ENCODE measurements around the gene REXO5.

The REXO5 gene, protein sequence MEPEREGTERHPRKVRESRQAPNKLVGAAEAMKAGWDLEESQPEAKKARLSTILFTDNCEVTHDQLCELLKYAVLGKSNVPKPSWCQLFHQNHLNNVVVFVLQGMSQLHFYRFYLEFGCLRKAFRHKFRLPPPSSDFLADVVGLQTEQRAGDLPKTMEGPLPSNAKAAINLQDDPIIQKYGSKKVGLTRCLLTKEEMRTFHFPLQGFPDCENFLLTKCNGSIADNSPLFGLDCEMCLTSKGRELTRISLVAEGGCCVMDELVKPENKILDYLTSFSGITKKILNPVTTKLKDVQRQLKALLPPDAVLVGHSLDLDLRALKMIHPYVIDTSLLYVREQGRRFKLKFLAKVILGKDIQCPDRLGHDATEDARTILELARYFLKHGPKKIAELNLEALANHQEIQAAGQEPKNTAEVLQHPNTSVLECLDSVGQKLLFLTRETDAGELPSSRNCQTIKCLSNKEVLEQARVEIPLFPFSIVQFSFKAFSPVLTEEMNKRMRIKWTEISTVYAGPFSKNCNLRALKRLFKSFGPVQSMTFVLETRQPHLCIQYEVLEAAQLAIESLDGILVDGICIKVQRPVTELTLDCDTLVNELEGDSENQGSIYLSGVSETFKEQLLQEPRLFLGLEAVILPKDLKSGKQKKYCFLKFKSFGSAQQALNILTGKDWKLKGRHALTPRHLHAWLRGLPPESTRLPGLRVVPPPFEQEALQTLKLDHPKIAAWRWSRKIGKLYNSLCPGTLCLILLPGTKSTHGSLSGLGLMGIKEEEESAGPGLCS

DNA sequence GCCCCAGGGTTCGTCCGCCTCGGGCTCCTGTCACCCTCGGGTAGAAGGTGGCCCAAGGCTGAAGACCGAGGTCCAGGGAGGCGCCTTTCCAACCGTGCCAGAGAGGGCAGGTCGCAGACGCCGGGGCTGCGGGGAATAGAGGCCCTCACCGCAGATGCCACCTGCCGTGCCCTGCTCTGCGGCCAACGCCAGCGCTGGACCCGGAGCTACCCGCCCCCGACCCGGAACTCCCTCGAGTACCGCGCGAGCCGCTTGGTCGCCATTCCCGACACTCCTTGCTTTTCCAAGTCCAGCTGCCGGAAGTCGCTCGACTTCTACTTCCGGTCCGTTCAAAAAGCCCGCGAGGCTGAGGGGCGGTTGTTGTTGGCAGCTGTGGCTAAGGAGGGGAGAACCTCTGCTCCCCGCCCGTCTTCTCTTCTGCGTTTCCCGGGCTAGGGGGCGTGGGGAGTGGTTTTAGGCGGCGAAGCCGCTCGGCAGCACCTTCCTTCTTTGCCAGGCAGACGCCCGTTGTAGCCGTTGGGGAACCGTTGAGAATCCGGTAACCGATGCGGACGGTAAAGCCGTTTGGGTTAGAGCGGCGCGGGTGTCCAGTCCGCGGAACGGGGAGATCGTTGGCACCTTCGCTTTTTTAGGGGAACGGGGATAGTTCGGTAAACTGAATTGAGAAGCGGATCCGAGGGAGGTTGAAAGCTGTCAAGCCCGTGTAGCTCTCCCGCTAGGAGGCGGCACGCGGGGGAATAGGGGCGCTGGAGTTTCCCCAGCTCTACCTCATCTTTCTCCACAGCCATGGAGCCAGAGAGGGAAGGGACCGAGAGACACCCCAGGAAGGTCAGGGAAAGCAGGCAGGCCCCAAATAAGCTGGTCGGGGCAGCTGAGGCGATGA lies at the start of gene REXO5, which contains the start of gene ERI2:
Gene REXO5 (plus strand): TSS at position 360 of the 883 bp plus-strand sequence. CDS start 427 bp downstream, at position 787.
Gene ERI2 (minus strand): TSS at position 305 of the 883 bp plus-strand sequence. CDS start 42 bp downstream, at position 263.
- no peaks in the 10 kb centered on the region for H3K9me3 ChIP-seq (replicated peaks; ENCODE audit: insufficient read depth, low read length)
- TF ChIP-seq CTCF (IDR thresholded peaks at IDR 0.05; ENCODE audit: low read length): peak; percentile 53
- no peak for TF ChIP-seq EZH2 (optimal IDR thresholded peaks at IDR 0.05; ENCODE audit: low read depth, low read length)
- TF ChIP-seq EZH2phosphoT487 (IDR thresholded peaks at IDR 0.05; ENCODE audit: low read length): no peak

DNA sequence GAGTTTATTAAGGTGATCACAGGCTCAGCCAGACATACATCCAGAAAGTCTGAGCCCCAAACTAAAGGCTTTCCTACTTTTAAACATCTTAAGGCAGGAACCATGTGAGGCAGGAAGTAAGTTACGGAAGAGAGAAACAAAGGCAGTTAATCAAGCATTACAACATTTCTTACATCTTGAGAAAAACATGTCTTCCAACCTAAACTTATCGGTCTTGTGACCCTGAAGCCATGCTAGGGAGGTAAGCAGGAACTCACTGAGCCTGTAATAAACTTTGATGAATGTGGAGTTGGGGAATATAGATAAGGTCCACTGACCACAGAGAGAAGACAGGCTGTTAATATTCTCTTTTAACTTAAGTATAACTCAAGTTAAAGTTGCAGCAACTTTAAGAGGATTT lies 46.0 kb upstream of the REXO5 start:
- no peaks in the 10 kb centered on the region for H4K20me1 ChIP-seq (ENCODE audit: insufficient read depth, low read length)
- DNase-seq: no peak
- no peak overlapping the region for H2AFZ ChIP-seq (ENCODE audit: low read length)
- H3K79me2 ChIP-seq (ENCODE audit: low read length): no peaks in the 10 kb centered on the region
- no peaks in the 10 kb centered on the region for H3K27me3 ChIP-seq (replicated peaks; ENCODE audit: insufficient read depth, low read length)
- H3K9me2 ChIP-seq (replicated peaks; ENCODE audit: insufficient read depth, low read length): no peaks in the 10 kb centered on the region
- H3K27ac ChIP-seq (ENCODE audit: low read length): no peak overlapping the region
- H3K9me3 ChIP-seq (replicated peaks; ENCODE audit: insufficient read depth, low read length): no peaks in the 10 kb centered on the region
- peaks cover 5% of the 10 kb centered on the region; the same call in 1 of the 2 replicates for H3F3A ChIP-seq (ENCODE audit: insufficient read depth, low read length)
- TF ChIP-seq EZH2phosphoT487 (IDR thresholded peaks at IDR 0.05; ENCODE audit: low read length) (no peak), EZH2 (optimal IDR thresholded peaks at IDR 0.05; ENCODE audit: low read depth, low read length) (no peak), CTCF (IDR thresholded peaks at IDR 0.05; ENCODE audit: low read length) (no peak)
- peaks cover 6% of the 10 kb centered on the region for H3K4me1 ChIP-seq (ENCODE audit: low read length)
- no peak overlapping the region for H3K4me3 ChIP-seq (ENCODE audit: low read length)
- H3K9ac ChIP-seq (ENCODE audit: low read length): no peak overlapping the region
- no peak overlapping the region for H3K4me2 ChIP-seq (ENCODE audit: low read depth, low read length)
- no peaks in the 10 kb centered on the region for H3K36me3 ChIP-seq (replicated peaks; ENCODE audit: insufficient read depth, low read length)

More for the DNA sequence above, at the start of gene REXO5, which contains the start of gene ERI2:
- Histone ChIP-seq H3K79me2 (ENCODE audit: low read length) (0 out of 2 replicates have a peak, but pooled peaks cover 2% of the 10 kb centered on the region), H4K20me1 (ENCODE audit: insufficient read depth, low read length) (no peaks in the 10 kb centered on the region), H3K9me2 (replicated peaks; ENCODE audit: insufficient read depth, low read length) (no peaks in the 10 kb centered on the region), H3K27ac (ENCODE audit: low read length) (peak within 1 kb of the TSS; percentile 72), H2AFZ (ENCODE audit: low read length) (peak within 1 kb of the TSS; percentile 98), H3K4me2 (ENCODE audit: low read depth, low read length) (peak within 1 kb of the TSS; percentile 94), H3K9ac (ENCODE audit: low read length) (peak within 1 kb of the TSS; percentile 82), H3K27me3 (replicated peaks; ENCODE audit: insufficient read depth, low read length) (no peaks in the 10 kb centered on the region), H3K4me3 (ENCODE audit: low read length) (peak within 1 kb of the TSS; percentile 92), H3K4me1 (ENCODE audit: low read length) (peaks cover 3% of the 10 kb centered on the region; the same call in 1 of the 2 replicates), H3F3A (ENCODE audit: insufficient read depth, low read length) (peaks cover 16% of the 10 kb centered on the region; the same call in 1 of the 2 replicates), H3K36me3 (replicated peaks; ENCODE audit: insufficient read depth, low read length) (no peaks in the 10 kb centered on the region)
- peak; percentile 82 for DNase-seq

DNA sequence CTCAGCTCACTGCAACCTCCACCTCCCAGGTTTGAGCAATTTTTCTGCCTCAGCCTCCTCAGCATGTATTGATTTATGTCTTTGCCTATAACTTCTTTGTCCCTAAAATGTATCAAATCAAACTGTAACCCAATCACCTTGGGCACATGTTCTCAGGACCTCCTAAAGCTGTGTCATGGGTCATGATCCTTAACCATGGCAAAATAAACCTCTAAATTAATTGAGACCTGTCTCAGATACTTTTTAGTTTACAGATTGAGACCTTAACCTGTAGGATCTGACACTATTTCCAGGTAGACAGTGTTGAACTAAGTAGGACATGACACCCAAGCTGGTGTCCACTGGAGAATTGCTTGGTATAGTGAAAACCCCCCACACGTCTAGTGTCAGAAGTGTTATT lies 45.2 kb upstream of the REXO5 start:
- Histone ChIP-seq H3K79me2 (ENCODE audit: low read length) (no peaks in the 10 kb centered on the region), H3K36me3 (replicated peaks; ENCODE audit: insufficient read depth, low read length) (no peaks in the 10 kb centered on the region), H3K27ac (ENCODE audit: low read length) (no peak overlapping the region), H3K9ac (ENCODE audit: low read length) (no peak overlapping the region), H2AFZ (ENCODE audit: low read length) (no peak overlapping the region), H3F3A (ENCODE audit: insufficient read depth, low read length) (peaks cover 5% of the 10 kb centered on the region; the same call in 1 of the 2 replicates), H3K4me2 (ENCODE audit: low read depth, low read length) (no peak overlapping the region), H3K27me3 (replicated peaks; ENCODE audit: insufficient read depth, low read length) (no peaks in the 10 kb centered on the region), H3K9me3 (replicated peaks; ENCODE audit: insufficient read depth, low read length) (no peaks in the 10 kb centered on the region), H3K4me3 (ENCODE audit: low read length) (no peak overlapping the region), H3K9me2 (replicated peaks; ENCODE audit: insufficient read depth, low read length) (no peaks in the 10 kb centered on the region), H4K20me1 (ENCODE audit: insufficient read depth, low read length) (no peaks in the 10 kb centered on the region), H3K4me1 (ENCODE audit: low read length) (peaks cover 6% of the 10 kb centered on the region)
- TF ChIP-seq EZH2phosphoT487 (IDR thresholded peaks at IDR 0.05; ENCODE audit: low read length): no peak
- DNase-seq: no peak

All from MM.1S (cell line).